CD14-positive monocyte (primary cell): ENCODE measurements around the gene GPC1. TPM values are rescaled to one million over a fixed set of nuclear protein-coding genes. Genes with fewer than 3 reads are reported as not detected.
"Not testable (repeated sequence)": the region's sequence is repeated elsewhere in the genome, so short reads cannot be mapped to it uniquely, and the experiment has no call there.

Experiments
- DNase-seq, 3 donors: peaks; one replicate each; pipeline ENCODE4 v3.0.0-alpha.2; 2011 to 2022
- H2AFZ ChIP-seq: 2 replicates; pipeline ENCODE4 v1.6.0; 2012; ENCODE audit warnings: mild to moderate bottlenecking, low read depth, low read length, inconsistent platforms; ENCODE audit not compliant: insufficient read depth, poor library complexity, severe bottlenecking
- H3K27ac ChIP-seq, 2 donors: 1 replicate in 1 of 2; 2 replicates in 1 of 2; pipeline ENCODE4 v1.5.1; 2012 to 2013; ENCODE audit warnings: low read length in 2 of 2, control low read depth in 1 of 2, inconsistent platforms in 1 of 2, low read depth in 1 of 2, mild to moderate bottlenecking in 1 of 2
- H3K27me3 ChIP-seq, 2 donors: one replicate each; pipeline versions ENCODE4 v1.6.0 to v1.6.1; 2011 to 2013; ENCODE audit warnings: low read length in 2 of 2; ENCODE audit not compliant: control insufficient read depth in 2 of 2, insufficient read depth in 2 of 2
- H3K36me3 ChIP-seq, 2 donors: replicated peaks in 1 of 2; 1 replicate in 1 of 2; 2 replicates in 1 of 2; pipeline versions ENCODE4 v1.5.1 to v1.6.1; 2012 to 2013; ENCODE audit warnings: low read length in 2 of 2, control low read depth in 1 of 2, inconsistent platforms in 1 of 2, mild to moderate bottlenecking in 1 of 2; ENCODE audit not compliant: insufficient read depth in 2 of 2, control insufficient read depth in 1 of 2
- H3K4me1 ChIP-seq, 2 donors: 1 replicate in 1 of 2; 2 replicates in 1 of 2; pipeline versions ENCODE4 v1.5.1 to v1.6.1; 2012 to 2013; ENCODE audit warnings: low read length in 2 of 2, control low read depth in 1 of 2, inconsistent platforms in 1 of 2, mild to moderate bottlenecking in 1 of 2, moderate library complexity in 1 of 2; ENCODE audit not compliant: insufficient read depth in 2 of 2, control insufficient read depth in 1 of 2
- H3K4me2 ChIP-seq: replicated peaks from 2 replicates; pipeline ENCODE3; 2012; ENCODE audit warnings: low read length, moderate library complexity, mild to moderate bottlenecking; ENCODE audit not compliant: poor library complexity, severe bottlenecking; ENCODE audit errors: extremely low read depth
- H3K4me3 ChIP-seq, 3 experiments: fragments of 200-600 bp in 1 of 3; sonication (generic) in 1 of 3; replicated peaks in 1 of 3; 1 replicate in 2 of 3; 2 replicates in 1 of 3; pipeline ENCODE4 v1.5.1; 2011 to 2013; ENCODE audit warnings: low read length in 3 of 3, mild to moderate bottlenecking in 3 of 3, control low read depth in 2 of 3, low read depth in 2 of 3, inconsistent platforms in 1 of 3, moderate library complexity in 1 of 3
- H3K79me2 ChIP-seq: 2 replicates; pipeline ENCODE4 v1.6.0; 2012; ENCODE audit warnings: mild to moderate bottlenecking, control low read depth, inconsistent platforms, low read length, moderate library complexity; ENCODE audit not compliant: insufficient read depth
- H3K9ac ChIP-seq: 2 replicates; pipeline ENCODE4 v1.6.0; 2017; ENCODE audit warnings: low read length, mild to moderate bottlenecking; ENCODE audit not compliant: insufficient read depth, poor library complexity, severe bottlenecking
- H3K9me3 ChIP-seq, 2 donors: replicated peaks in 1 of 2; 1 replicate in 1 of 2; 2 replicates in 1 of 2; pipeline versions ENCODE4 v1.5.1 to v1.6.1; 2012 to 2013; ENCODE audit warnings: low read length in 2 of 2, control low read depth in 1 of 2; ENCODE audit not compliant: control insufficient read depth in 1 of 2, insufficient read depth in 1 of 2
- H4K20me1 ChIP-seq: 2 replicates; pipeline ENCODE4 v1.6.0; 2012; ENCODE audit warnings: mild to moderate bottlenecking, low read length, control low read depth, moderate library complexity; ENCODE audit not compliant: insufficient read depth
- H3K27ac Mint-ChIP-seq, 7 donors: one replicate each; pipeline ENCODE4 v1.8.0; 2020; ENCODE audit warnings: mild to moderate bottlenecking in 7 of 7, mixed read lengths in 7 of 7, moderate library complexity in 6 of 7, inconsistent platforms in 2 of 7
- H3K27me3 Mint-ChIP-seq, 3 donors: one replicate each; pipeline ENCODE4 v1.8.0; 2021 to 2022; ENCODE audit warnings: low read depth in 3 of 3, mild to moderate bottlenecking in 3 of 3, mixed read lengths in 3 of 3, moderate library complexity in 3 of 3, inconsistent platforms in 1 of 3
- H3K36me3 Mint-ChIP-seq, 2 donors: one replicate each; pipeline ENCODE4 v1.8.0; 2020; ENCODE audit warnings: mixed read lengths in 2 of 2, inconsistent platforms in 1 of 2, mild to moderate bottlenecking in 1 of 2
- H3K4me1 Mint-ChIP-seq: one replicate; pipeline ENCODE4 v1.8.0; 2020; ENCODE audit warnings: mild to moderate bottlenecking, mixed read lengths
- H3K4me3 Mint-ChIP-seq, 2 donors: one replicate each; pipeline ENCODE4 v1.8.0; 2020; ENCODE audit warnings: mild to moderate bottlenecking in 2 of 2, mixed read lengths in 2 of 2, moderate library complexity in 1 of 2
- H3K9me3 Mint-ChIP-seq, 7 donors: one replicate each; pipeline ENCODE4 v1.8.0; 2020 to 2022; ENCODE audit warnings: mixed read lengths in 7 of 7, mild to moderate bottlenecking in 6 of 7, moderate library complexity in 6 of 7, inconsistent platforms in 2 of 7
- CTCF ChIP-seq: fragments of 200-600 bp; IDR thresholded peaks from one replicate; pipeline ENCODE4 v1.8.0; 2022; ENCODE audit warnings: antibody characterized with exemption, mild to moderate bottlenecking
- WGBS: methylation state at CpG from one replicate; pipeline ENCODE4 v1.1.5; 2013; ENCODE audit warnings: missing lambda C conversion rate; ENCODE audit not compliant: insufficient coverage; 5-methylcytosine and 5-hydroxymethylcytosine counted together
- intact Hi-C, 2 donors: fragments of 100-400 bp; cut with micrococcal nuclease; formaldehyde crosslinking; loops; one replicate each; pipeline versions ENCODE4 v1.15.0 to v1.15.1; 2023
- polyA plus RNA-seq, 3 donors: library from polyadenylated mRNA; depleted of rRNA in 1 of 3; unstranded in 2 of 3; stranded (reverse) in 1 of 3; fragments of 300-500 nt in 2 of 3; fragments of >200 nt in 1 of 3; fragmentation: Illumina TruSeq in 2 of 3; gene quantifications; 1 replicate in 2 of 3; 2 replicates in 1 of 3; pipeline ENCODE4 v1.2.3, GENCODE V29; 2012 to 2021

The GPC1 gene
- polyA plus RNA-seq, 3 donors: 0.08 TPM; not detected in 2

- Mint-ChIP-seq H3K36me3 (peaks cover 38 to 57% of the 10 kb centered on the region in 2 donors), H3K27ac (no peak overlapping the region), H3K27me3 (no peaks in the 10 kb centered on the region), H3K9me3 (peaks cover 26 to 56% (median 49%) of the 10 kb centered on the region in 7 donors), H3K4me3 (no peak overlapping the region), H3K4me1 (no peaks in the 10 kb centered on the region)
- no peaks in the 10 kb centered on the region for H4K20me1 ChIP-seq
- no peak overlapping the region for H2AFZ ChIP-seq
- no CpG with 5 or more reads among the region's 1 CpG for WGBS
- H3K4me2 ChIP-seq: no peak overlapping the region
- TF ChIP-seq CTCF: no peak
- H3K79me2 ChIP-seq: no peaks in the 10 kb centered on the region
- intact Hi-C loops: no loop called here
- H3K4me1 ChIP-seq: no peaks in the 10 kb centered on the region
- H3K27ac ChIP-seq: no peak overlapping the region
- H3K27me3 ChIP-seq: no peaks in the 10 kb centered on the region
- no peak overlapping the region for H3K4me3 ChIP-seq
- H3K9ac ChIP-seq: no peak overlapping the region
- peaks cover 5 to 23% of the 10 kb centered on the region in 2 donors for H3K36me3 ChIP-seq
- no peak for DNase-seq
- H3K9me3 ChIP-seq: peaks cover 29 to 50% of the 10 kb centered on the region in 2 donors
These were observed 58.8 kb downstream of the GPC1 start for GRCh38 chr2:240494194-240494793.

- H3K27me3 Mint-ChIP-seq, H3K4me3 ChIP-seq, H3K27ac ChIP-seq, H3K27me3 ChIP-seq, H3K9ac ChIP-seq, H3K4me1 ChIP-seq, H2AFZ ChIP-seq, H4K20me1 ChIP-seq, H3K79me2 ChIP-seq, H3K27ac Mint-ChIP-seq, intact Hi-C loops, H3K4me3 Mint-ChIP-seq, H3K4me2 ChIP-seq, DNase-seq, H3K4me1 Mint-ChIP-seq: not testable (repeated sequence)
- Mint-ChIP-seq H3K36me3 (peaks cover 38 to 62% of the 10 kb centered on the region in 2 donors), H3K9me3 (peaks cover 22 to 51% (median 43%) of the 10 kb centered on the region in 7 donors)
- 95% methylated on average over 4 of the region's 11 CpGs for WGBS
- H3K9me3 ChIP-seq: peaks cover 29 to 43% of the 10 kb centered on the region in 2 donors
- peaks cover 7 to 27% of the 10 kb centered on the region in 2 donors for H3K36me3 ChIP-seq
These were observed 59.5 kb downstream of the GPC1 start for GRCh38 chr2:240494942-240495341.

- peaks cover 50 to 70% of the 10 kb centered on the region in 2 donors for H3K36me3 Mint-ChIP-seq
These were observed 61.6 kb downstream of the GPC1 start for GRCh38 chr2:240497082-240497481.

More at GRCh38 chr2:240497082-240497481, 61.6 kb downstream of the GPC1 start:
- intact Hi-C loops, H3K79me2 ChIP-seq, H3K4me1 ChIP-seq, H3K4me1 Mint-ChIP-seq, H3K27ac Mint-ChIP-seq, H3K27me3 Mint-ChIP-seq, H3K4me2 ChIP-seq, H3K4me3 Mint-ChIP-seq, H3K4me3 ChIP-seq, H3K27ac ChIP-seq, DNase-seq, H4K20me1 ChIP-seq, H2AFZ ChIP-seq, H3K27me3 ChIP-seq, H3K9ac ChIP-seq: not testable (repeated sequence)
- Histone ChIP-seq H3K9me3 (peaks cover 23 to 24% of the 10 kb centered on the region in 2 donors), H3K36me3 (peaks cover 9 to 35% of the 10 kb centered on the region in 2 donors)
- WGBS: 97% methylated on average over 6 of the region's 7 CpGs
- peaks cover 14 to 31% (median 28%) of the 10 kb centered on the region in 7 donors for H3K9me3 Mint-ChIP-seq
